Suprapubic skin (tissue), 4 donors: ENCODE data around the gene CUL2. TPM values are rescaled to one million over a fixed set of nuclear protein-coding genes. Genes with fewer than 3 reads are reported as not detected.

Experiments used
- DNase-seq, 2 donors: peaks; one replicate each; pipeline ENCODE4 v3.0.0-alpha.2; 2019; ENCODE audit warnings: low spot score in 2 of 2
- H3K27ac ChIP-seq: fragments of 200-600 bp; sonication (generic); one replicate; pipeline ENCODE4 v1.5.1; 2019
- H3K27me3 ChIP-seq: fragments of 200-600 bp; sonication (generic); one replicate; pipeline ENCODE4 v1.5.1; 2019
- H3K36me3 ChIP-seq: fragments of 200-600 bp; sonication (generic); one replicate; pipeline ENCODE4 v1.5.1; 2019
- H3K4me1 ChIP-seq: fragments of 200-600 bp; sonication (generic); one replicate; pipeline ENCODE4 v1.5.1; 2019
- H3K4me3 ChIP-seq: fragments of 200-600 bp; sonication (generic); one replicate; pipeline ENCODE4 v1.5.1; 2019; ENCODE audit warnings: mild to moderate bottlenecking
- H3K9me3 ChIP-seq: fragments of 200-600 bp; sonication (generic); one replicate; pipeline ENCODE4 v1.5.1; 2019
- EP300 ChIP-seq: sonication (generic); formaldehyde crosslinking; IDR thresholded peaks from one replicate; pipeline ENCODE4 v1.6.1; 2017; ENCODE audit warnings: antibody characterized with exemption
- POLR2A ChIP-seq, 2 donors: fragments of 450-650 bp; IDR thresholded peaks; one replicate each; pipeline ENCODE4 v1.6.1; 2017; ENCODE audit warnings: antibody characterized with exemption in 2 of 2, mild to moderate bottlenecking in 2 of 2, moderate library complexity in 2 of 2
- POLR2AphosphoS5 ChIP-seq, 3 donors: sonication (generic); formaldehyde crosslinking; IDR thresholded peaks; one replicate each; pipeline ENCODE4 v1.6.1; 2017; ENCODE audit warnings: antibody characterized with exemption in 3 of 3
- WGBS: methylation state at CpG from one replicate; pipeline ENCODE4 v1.1.5; 2018; 5-methylcytosine and 5-hydroxymethylcytosine counted together
- total RNA-seq, 4 donors: library from RNA; depleted of rRNA; stranded (reverse); fragments of >200 nt; gene quantifications; one replicate each; pipeline ENCODE4 v1.1.0, GENCODE V29; 2016
- TF ChIP-seq, protein P1 (sequence below), 2 donors: fragments of 200-600 bp in 1 of 2; fragments of 450-650 bp in 1 of 2; sonication (generic) in 1 of 2; IDR thresholded peaks; one replicate each; pipeline ENCODE4 v1.5.1; 2016 to 2019; ENCODE audit warnings: antibody characterized with exemption in 2 of 2, mild to moderate bottlenecking in 1 of 2, moderate library complexity in 1 of 2

The CUL2 gene
- total RNA-seq, 4 donors from 2014 or later: 15.7 to 23.1 (median 18.4) TPM

- no peak for DNase-seq
- TF ChIP-seq POLR2A (IDR thresholded peaks at IDR 0.05): no peak
- no peak for TF ChIP-seq EP300
- TF ChIP-seq, protein P1, sequence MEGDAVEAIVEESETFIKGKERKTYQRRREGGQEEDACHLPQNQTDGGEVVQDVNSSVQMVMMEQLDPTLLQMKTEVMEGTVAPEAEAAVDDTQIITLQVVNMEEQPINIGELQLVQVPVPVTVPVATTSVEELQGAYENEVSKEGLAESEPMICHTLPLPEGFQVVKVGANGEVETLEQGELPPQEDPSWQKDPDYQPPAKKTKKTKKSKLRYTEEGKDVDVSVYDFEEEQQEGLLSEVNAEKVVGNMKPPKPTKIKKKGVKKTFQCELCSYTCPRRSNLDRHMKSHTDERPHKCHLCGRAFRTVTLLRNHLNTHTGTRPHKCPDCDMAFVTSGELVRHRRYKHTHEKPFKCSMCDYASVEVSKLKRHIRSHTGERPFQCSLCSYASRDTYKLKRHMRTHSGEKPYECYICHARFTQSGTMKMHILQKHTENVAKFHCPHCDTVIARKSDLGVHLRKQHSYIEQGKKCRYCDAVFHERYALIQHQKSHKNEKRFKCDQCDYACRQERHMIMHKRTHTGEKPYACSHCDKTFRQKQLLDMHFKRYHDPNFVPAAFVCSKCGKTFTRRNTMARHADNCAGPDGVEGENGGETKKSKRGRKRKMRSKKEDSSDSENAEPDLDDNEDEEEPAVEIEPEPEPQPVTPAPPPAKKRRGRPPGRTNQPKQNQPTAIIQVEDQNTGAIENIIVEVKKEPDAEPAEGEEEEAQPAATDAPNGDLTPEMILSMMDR (IDR thresholded peaks at IDR 0.05): no peak
- TF ChIP-seq POLR2AphosphoS5 (IDR thresholded peaks at IDR 0.05): no peak
- H3K4me3 ChIP-seq: no peak overlapping the region
- H3K4me1 ChIP-seq: no peaks in the 10 kb centered on the region
- 99% methylated on average over 3 of the region's 3 CpGs for WGBS
- peaks cover 42% of the 10 kb centered on the region for H3K36me3 ChIP-seq
- no peaks in the 10 kb centered on the region for H3K27me3 ChIP-seq
- no peaks in the 10 kb centered on the region for H3K9me3 ChIP-seq
- H3K27ac ChIP-seq: no peak overlapping the region
These were observed 26.2 kb downstream of the CUL2 start for GRCh38 chr10:35063837-35064454.

DNA sequence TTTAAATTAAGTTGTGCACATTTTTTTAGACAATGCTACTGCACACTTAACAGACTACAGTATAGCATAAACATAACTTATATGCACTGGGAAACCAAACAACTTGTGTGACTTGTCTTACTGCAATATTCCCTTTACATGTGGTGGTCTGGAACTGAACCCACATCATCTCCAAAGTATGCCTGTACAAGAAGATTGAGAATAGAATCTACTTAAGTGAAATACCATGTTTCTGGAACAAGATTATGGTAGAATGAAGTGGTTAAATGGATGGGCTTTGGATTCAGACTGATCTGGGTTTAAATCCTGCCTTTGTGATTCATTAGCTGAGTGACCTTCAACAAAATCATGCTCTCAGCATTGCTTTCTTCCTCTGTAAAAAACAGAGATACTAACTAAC is 30.7 kb downstream of the CUL2 start:
- no peak for DNase-seq
- H3K36me3 ChIP-seq: peaks cover 49% of the 10 kb centered on the region
- H3K27ac ChIP-seq: no peak overlapping the region
- H3K4me1 ChIP-seq: no peaks in the 10 kb centered on the region
- no peak for TF ChIP-seq EP300
- no peak for TF ChIP-seq POLR2A (IDR thresholded peaks at IDR 0.05)
- no peak for TF ChIP-seq POLR2AphosphoS5 (IDR thresholded peaks at IDR 0.05)
- TF ChIP-seq, protein P1 (IDR thresholded peaks at IDR 0.05): no peak
- H3K9me3 ChIP-seq: no peaks in the 10 kb centered on the region
- no peak overlapping the region for H3K4me3 ChIP-seq
- H3K27me3 ChIP-seq: no peaks in the 10 kb centered on the region

GRCh38 chr10:35058686-35059085 is 31.5 kb downstream of the CUL2 start:
- Histone ChIP-seq H3K9me3 (no peaks in the 10 kb centered on the region), H3K27ac (no peak overlapping the region), H3K4me3 (no peak overlapping the region), H3K27me3 (no peaks in the 10 kb centered on the region), H3K36me3 (peaks cover 55% of the 10 kb centered on the region), H3K4me1 (no peaks in the 10 kb centered on the region)
- WGBS: 95% methylated on average over 1 of the region's 1 CpG
- no peak for DNase-seq
- TF ChIP-seq POLR2A (IDR thresholded peaks at IDR 0.05): no peak
- TF ChIP-seq, protein P1 (IDR thresholded peaks at IDR 0.05): no peak

- TF ChIP-seq POLR2A (IDR thresholded peaks at IDR 0.05) (no peak), POLR2AphosphoS5 (IDR thresholded peaks at IDR 0.05) (no peak), EP300 (no peak)
- TF ChIP-seq, protein P1 (IDR thresholded peaks at IDR 0.05): no peak
- no peak overlapping the region for H3K27ac ChIP-seq
- H3K36me3 ChIP-seq: peaks cover 60% of the 10 kb centered on the region
- H3K4me3 ChIP-seq: no peak overlapping the region
- no peaks in the 10 kb centered on the region for H3K27me3 ChIP-seq
- H3K9me3 ChIP-seq: no peaks in the 10 kb centered on the region
- WGBS: 64% methylated on average over 6 of the region's 6 CpGs
- DNase-seq: no peak
- no peaks in the 10 kb centered on the region for H3K4me1 ChIP-seq
These were observed 32.0 kb downstream of the CUL2 start for GRCh38 chr10:35058134-35058533.

DNA sequence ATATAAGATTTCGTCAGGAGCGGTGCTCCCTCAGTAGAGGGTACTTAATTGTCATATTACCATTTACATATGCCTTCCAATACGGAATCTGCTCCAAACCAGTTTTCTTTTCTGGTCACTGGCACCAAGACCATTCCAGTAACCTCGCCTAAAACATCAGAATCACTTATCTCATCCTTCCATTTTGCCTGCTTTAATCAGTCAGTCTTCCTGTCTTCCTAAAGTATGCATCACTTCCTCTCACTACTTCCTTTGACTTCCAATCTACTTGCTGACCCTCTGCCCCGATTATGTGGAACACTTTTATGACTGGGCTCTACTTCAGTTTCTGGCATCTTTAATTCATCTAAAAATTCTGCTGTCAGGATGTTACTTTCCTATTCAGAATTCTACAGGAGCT is 33.5 kb downstream of the CUL2 start:
- DNase-seq: no peak
- no peak overlapping the region for H3K4me3 ChIP-seq
- H3K36me3 ChIP-seq: peaks cover 61% of the 10 kb centered on the region
- H3K27me3 ChIP-seq: no peaks in the 10 kb centered on the region
- WGBS: 78% methylated on average over 5 of the region's 5 CpGs
- TF ChIP-seq EP300 (no peak), POLR2A (IDR thresholded peaks at IDR 0.05) (no peak), POLR2AphosphoS5 (IDR thresholded peaks at IDR 0.05) (no peak)
- TF ChIP-seq, protein P1 (IDR thresholded peaks at IDR 0.05): no peak
- H3K4me1 ChIP-seq: no peaks in the 10 kb centered on the region
- no peaks in the 10 kb centered on the region for H3K9me3 ChIP-seq
- no peak overlapping the region for H3K27ac ChIP-seq
